Glomerular visceral epithelial cell (primary cell): ENCODE data around the gene HDLBP.

Source experiments
- DNase-seq: peaks from one replicate; pipeline ENCODE4 v3.0.0-alpha.2; 2016; ENCODE audit errors: extremely low spot score

Gene HDLBP

DNA sequence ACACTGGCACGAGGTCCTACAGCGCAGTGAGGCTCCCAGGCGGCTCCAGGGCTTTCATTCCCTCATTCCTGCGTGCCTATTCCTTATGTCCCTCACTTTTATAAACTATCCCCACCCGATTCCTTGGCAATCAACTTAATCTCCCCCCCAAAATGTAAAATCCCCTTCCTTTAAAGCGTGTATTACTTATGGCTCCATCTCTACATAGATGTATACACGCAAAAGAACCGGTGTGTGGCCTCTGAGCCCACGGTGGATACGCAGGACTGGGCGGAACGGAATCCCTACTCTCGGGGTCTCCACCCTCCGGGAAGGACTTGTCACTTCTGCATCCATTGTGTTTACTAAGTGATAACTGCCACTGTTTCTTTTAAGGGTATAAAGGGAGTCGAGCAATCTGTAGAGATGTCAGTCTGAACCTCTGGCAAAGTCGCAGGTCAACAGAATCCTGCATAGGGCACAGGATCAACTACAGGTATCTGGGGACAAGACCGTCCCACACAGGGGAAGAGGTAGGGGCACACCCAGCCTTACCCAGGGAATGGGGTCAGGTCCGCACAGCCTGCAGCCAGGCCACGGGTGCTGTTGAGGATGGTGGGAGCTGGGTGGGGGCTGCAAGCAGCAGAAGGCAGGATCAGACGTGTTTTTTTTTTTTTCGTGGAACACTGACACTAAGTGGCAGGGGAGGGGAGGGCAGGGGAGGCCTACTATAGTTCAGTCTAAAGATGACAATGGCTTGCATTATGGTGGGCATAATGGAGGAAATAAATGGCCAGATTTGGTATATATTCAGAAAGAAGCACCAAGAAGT is 42.1 kb downstream of the HDLBP start:
- no peak for DNase-seq

DNA sequence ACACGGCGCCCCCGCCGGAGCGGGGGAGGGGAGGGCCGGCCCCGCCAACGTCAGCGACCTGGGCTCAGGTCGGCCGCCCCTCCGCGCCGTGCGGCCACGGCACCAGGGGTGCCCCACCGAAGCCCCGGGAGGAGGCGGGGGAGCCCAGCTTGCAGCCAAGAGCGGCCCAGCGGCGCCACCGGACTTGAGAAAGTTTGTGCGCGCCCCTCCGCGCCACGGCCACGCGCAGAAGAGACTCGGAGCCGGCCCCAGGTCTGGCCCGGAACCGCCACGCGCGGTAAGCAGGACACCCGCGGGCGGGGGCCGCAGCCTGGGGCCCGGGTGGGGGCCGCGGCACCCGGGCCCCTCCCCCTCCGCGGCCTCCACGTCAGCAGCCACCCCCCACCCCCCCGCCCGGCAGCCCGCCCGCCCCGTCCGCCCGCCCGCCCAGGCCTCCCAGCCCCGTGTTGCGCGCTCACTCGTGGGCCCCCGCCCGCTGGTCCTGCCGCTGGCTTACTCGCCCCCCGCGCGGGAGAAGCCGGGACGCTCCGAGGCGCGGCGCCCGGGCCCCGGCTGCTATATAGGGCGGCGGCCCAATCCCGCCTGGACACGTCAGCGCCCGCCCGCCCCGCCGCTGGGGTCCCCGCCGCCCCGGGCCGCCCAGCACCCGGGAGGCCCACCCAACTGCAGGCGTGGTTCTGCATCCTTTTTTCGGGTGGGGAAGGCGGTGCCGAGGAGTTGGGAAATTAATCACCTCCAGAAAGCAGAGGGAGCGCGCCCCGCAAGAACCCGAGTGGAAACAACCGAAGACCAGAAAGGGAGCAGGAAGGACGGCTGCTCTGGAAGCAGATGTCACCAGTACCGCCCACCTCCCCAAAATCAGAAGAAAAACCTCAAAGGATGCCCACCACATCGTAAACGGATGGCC is 42.9 kb downstream of the HDLBP start:
- DNase-seq = peak; percentile 81

DNA sequence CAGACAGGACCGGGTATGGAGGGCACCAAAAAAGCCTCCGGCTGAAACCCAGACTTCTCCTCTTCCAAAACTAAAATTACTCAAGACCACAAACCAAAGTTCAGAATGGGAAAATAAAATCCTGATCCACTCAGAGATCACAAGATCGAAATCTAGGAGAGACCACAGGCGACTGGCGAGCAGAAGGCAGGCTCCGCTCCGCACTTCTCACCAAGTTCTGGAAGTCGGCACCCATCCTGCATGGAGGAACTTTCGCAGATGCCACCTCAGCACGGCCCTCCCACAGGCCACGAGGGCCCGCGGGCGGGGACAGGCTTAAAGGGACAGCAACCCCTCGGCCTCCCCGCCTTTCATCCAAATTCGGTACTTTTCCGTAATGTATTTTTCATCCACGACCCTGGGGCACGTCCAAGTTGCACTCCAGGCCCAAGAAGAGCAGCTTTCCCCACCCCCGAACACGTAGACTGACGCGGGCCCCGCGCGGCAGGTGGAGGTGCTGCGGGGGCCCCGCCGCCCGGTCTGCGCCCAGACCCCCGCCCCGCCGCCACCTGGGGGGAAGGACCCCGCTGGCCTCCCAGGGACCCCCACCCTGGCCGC is 43.7 kb downstream of the HDLBP start:
- DNase-seq = peak; percentile 80

DNA sequence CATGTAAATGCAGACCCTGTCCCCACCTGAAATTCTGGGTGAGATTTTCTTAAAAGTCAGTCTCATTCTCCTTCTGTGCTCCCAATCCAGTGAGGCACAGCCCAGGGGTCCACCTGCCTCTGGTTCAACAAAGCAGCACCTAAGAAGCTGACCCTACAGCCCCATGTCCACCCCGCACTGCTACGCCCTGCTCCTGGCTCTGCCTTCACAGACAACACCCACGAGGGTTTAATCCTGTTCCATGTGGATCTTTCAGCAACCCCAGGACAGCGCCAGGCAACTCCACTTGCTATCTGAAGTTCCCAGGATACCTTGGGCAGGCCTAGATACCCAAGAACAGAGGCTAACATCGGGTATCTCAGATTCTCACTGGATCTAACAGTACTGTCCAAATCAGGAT is 44.9 kb downstream of the HDLBP start:
- DNase-seq = no peak

- no peak for DNase-seq
These were observed 45.6 kb downstream of the HDLBP start for GRCh38 chr2:241269707-241270520.

GRCh38 chr2:241268716-241269445 is 46.6 kb downstream of the HDLBP start:
- peak; percentile 39 for DNase-seq

DNA sequence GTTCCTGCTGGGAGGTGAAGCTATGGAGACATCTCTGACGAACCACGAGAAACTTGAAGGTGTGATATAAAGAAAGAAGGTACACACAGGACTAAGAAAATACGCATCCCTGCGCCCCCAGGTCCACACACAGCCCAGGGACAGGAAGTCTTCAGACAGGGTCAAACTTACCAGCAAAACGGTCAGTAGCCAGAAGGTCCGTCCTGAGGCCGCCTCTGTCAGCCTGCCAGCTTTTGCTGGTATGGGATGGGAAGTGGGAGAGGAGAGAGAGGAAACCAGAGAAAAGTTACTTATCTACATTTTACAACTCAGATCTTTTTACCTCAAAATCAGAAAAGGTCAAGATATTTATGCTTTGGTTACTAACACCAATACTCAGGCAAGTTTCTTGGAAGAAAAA is 47.2 kb downstream of the HDLBP start:
- no peak for DNase-seq

DNA sequence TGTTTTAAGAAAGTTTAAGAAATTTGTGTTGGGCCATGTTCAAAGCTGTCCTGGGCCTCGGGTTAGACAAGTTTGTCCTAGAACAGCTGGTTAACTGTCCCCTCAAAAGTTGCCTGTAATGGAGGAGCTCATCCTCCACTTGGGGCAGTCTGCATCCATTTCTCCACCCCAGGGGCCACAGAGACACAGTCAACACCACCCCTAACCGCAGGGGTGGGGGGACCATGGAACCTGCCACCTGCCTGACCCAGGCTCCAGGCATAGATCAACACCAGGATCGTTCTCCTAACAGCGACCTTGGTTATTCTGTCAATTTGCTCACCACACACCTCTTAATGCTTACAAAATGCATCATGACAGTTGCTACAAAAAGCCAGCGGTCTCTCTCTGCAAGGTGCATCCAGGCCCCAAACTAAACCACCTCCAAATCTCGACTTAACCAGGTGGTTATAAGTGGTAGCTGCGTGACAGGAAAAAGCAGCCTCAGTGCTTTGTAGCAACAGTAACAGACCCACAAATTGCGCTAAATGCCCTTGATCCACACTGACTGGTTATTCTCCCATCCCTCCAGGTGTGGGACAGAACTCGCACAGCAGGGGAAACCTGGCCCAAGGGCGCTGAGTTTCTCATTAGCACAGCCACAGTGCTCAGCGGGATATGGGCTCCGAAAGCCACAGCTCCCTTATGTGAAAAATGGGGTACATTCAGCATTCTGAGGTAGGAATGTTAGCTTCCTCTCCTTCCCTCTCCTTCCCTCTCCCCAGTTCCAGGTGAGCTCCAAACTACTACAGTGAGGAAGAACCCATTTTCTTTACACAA is 48.0 kb downstream of the HDLBP start:
- no peak for DNase-seq

- DNase-seq = no peak
These were observed 50.0 kb downstream of the HDLBP start for GRCh38 chr2:241265506-241265905.

- no peak for DNase-seq
These were observed 52.4 kb downstream of the HDLBP start for GRCh38 chr2:241263061-241263460.

DNA sequence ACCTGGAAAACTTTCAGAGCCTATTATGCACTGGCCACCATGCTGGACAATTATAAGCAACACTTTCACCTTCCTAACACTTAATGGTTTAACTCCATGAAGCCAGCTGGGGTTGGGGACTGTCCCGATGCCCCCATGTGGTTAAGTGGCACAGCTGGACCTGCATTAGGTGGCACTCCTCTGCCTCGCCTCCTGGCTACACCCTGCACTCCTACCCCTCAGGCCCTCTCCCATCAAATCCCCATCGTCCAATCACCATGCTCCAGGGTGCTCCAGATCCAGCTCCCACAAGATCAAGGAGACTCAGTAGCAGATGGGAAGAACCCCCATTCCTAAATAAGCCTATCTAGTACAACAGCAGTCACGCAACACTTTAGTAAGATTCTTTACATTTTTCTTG is 53.8 kb downstream of the HDLBP start:
- no peak for DNase-seq

GRCh38 chr2:241260911-241261310 is 54.6 kb downstream of the HDLBP start:
- no peak for DNase-seq

DNA sequence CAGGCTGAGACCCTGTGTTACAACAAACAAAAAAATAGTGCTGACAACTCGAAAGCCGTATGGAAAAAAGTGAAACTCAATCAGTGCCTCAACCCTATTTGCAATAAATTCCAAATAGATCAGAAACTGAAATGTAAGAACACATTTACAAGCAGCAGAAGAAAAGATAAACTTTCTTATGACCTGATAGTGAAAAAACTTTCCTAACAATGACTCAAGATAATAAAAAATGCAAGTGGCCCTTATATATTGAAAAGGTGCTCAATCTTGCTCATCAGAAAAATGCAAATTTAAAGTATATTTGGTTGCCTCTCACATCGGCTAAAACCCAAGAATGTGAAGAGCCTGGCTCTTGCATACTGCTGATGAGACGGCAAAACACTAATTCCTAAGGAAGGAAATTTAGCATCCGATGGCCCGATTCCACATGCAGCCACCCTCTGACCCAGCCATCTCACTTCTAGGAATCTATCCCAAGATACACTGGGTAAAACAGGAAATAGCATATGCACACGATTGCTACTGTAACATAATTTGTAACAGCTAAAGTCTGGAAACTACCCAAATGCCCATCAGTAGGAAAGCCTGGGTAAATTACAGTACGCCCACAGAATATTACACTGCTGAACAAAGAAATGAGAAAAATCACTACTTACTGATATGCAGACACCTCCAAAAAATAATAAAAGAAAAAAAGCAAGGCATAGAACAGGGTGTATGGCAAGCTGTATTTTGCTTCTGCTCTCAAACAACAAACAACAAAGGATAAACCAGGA is 56.8 kb downstream of the HDLBP start:
- no peak for DNase-seq

GRCh38 chr2:241257419-241258032 is 57.9 kb downstream of the HDLBP start:
- no peak for DNase-seq

DNA sequence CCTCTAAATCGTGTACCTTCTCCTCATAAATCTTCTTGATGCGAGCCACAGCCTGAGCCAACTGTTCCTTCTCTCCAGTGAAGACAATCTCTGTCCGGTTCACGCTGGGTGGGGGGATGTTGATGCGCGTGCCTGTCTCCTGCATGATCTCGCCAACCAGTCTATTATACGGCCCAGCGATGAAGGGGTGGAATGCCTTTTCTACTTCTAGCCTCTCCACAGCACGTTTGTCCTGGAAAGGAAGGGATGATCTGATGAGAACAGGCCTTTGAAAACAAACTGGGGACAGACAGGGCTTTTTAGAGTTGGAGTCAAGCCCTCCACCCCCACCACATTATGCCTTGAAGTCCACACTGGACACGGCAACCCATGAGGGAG is 59.3 kb downstream of the HDLBP start:
- DNase-seq = no peak

DNA sequence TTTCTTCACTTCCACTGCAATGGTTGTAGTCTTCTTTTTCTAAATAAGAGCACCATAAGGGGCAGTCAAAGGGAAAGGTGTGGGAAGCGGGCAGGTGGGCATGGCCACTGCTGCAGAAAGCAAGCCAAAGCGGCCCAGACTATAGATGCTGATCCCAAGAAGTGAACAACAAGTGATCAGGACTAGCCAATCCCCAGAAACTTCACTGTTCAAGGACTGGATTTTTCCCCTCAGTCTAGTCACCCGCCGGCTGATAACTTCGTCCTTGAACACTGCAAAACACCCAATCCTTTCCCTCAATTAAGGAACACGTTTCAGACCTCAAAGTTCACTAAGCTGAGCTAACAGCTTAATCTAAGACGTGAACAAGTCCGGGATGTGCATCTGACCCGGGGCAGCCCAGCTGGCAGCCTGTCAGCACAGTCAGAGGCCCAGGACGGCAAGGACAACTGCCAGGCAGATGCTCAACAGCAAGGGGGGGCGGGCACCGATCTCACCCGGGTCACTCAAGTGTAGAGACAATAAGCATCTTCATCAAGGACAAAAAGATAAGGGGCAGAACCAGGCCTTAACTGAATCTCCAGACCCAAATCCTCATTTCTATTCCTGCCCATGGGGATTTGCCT is 59.8 kb downstream of the HDLBP start:
- no peak for DNase-seq

DNA sequence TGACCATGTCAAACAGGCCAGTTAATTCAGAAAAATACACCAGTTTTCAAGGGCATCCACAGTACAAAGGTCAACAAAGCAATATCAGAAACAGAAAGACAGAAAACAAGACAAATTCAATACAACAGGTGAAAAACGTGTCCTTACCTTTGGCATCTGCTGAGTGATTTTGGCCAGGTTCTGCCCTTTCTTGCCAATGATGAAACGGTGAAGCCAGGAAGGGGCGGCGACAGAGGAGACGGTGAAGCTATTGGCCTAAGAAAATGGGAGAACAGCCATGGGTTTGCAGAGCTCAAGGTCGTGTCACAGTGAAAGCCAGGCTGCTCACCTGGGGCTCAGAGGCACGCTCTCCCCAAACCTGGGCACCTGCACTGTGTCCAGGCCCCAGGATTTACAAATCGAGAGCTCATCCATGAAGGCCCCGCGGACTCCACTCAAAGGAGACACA is 60.5 kb downstream of the HDLBP start:
- no peak for DNase-seq

GRCh38 chr2:241252778-241253475 is 62.5 kb downstream of the HDLBP start:
- DNase-seq = no peak
